HL-60 (cell line): ENCODE results near the gene ALPL.

ENCODE experiments used
- CTCF ChIP-seq: IDR thresholded peaks from one replicate; pipeline ENCODE4 v1.5.1; 2011; ENCODE audit warnings: low read length, control low read depth, inconsistent platforms; ENCODE audit not compliant: insufficient read depth
- GABPA ChIP-seq: IDR thresholded peaks from 2 replicates; pipeline ENCODE4 v1.6.1; 2012; ENCODE audit warnings: low read depth
- POLR2AphosphoS5 ChIP-seq: IDR thresholded peaks from 2 replicates; pipeline ENCODE4 v1.6.1; 2012; ENCODE audit warnings: low read depth
- REST ChIP-seq: IDR thresholded peaks from 2 replicates; pipeline ENCODE4 v1.6.1; 2012; ENCODE audit warnings: low read depth; ENCODE audit not compliant: insufficient replicate concordance
- SPI1 ChIP-seq: IDR thresholded peaks from 2 replicates; pipeline ENCODE4 v1.6.1; 2012; ENCODE audit warnings: low read depth, mild to moderate bottlenecking, borderline replicate concordance

GRCh38 chr1:21594935-21595897, 86.0 kb downstream of the ALPL start:
- TF ChIP-seq CTCF: peak; percentile 54
- no peak for TF ChIP-seq POLR2AphosphoS5
- TF ChIP-seq GABPA: no peak
- TF ChIP-seq REST: no peak
- TF ChIP-seq SPI1: no peak
